SK-N-MC (cell line): ENCODE measurements around the gene POR.

Source experiments
- EZH2 ChIP-seq: fragments of 200-600 bp; sonication (generic); IDR thresholded peaks from one replicate; pipeline ENCODE4 v1.6.1; 2017; ENCODE audit warnings: antibody characterized with exemption
- FOXP2 ChIP-seq: optimal IDR thresholded peaks from 2 replicates; pipeline ENCODE3; 2011; ENCODE audit warnings: mild to moderate bottlenecking, moderate library complexity; ENCODE audit not compliant: insufficient read depth; ENCODE audit errors: extremely low read length, control extremely low read depth
- POLR2AphosphoS5 ChIP-seq: IDR thresholded peaks from 2 replicates; pipeline ENCODE4 v1.6.1; 2012; ENCODE audit warnings: mild to moderate bottlenecking, low read depth, low read length, borderline replicate concordance

DNA sequence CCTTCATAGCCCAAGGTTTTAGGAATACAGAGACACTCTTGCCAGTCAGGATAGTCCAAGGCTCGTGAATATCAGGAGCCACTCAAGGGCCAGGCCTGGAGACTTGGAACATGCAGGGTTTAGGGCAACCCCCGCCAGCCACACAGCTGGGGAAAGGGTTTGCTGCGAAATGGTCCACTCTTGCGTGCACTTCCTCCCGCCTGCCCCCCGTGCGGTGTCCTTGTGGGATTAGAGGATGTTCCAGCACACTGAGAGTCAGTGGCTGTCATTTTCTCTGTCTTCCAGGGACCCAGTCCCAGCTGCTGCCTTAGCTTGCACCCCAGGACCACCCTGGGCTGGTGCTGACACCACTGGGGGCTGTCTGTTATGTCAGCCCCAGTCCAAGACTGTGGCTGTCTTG is 38.5 kb downstream of the POR start:
- no peak for TF ChIP-seq EZH2
- no peak for TF ChIP-seq POLR2AphosphoS5
- TF ChIP-seq FOXP2, result no peak
